Fibroblast of lung (primary cell): ENCODE results near the gene GK2.

ENCODE experiments used
- EZH2 ChIP-seq: IDR thresholded peaks from 2 replicates; pipeline ENCODE4 v1.5.1; 2012; ENCODE audit warnings: low read length, control low read depth, mild to moderate bottlenecking; ENCODE audit errors: missing control alignments
- TF ChIP-seq, protein P1 (sequence below), 2 donors: IDR thresholded peaks in 1 of 2; conservative IDR thresholded peaks in 1 of 2; 1 replicate in 1 of 2; 2 replicates in 1 of 2; pipeline ENCODE4 v1.5.1; 2011 to 2012; ENCODE audit warnings: low read length in 2 of 2, control low read depth in 1 of 2, inconsistent platforms in 1 of 2, low read depth in 1 of 2, mild to moderate bottlenecking in 1 of 2

DNA sequence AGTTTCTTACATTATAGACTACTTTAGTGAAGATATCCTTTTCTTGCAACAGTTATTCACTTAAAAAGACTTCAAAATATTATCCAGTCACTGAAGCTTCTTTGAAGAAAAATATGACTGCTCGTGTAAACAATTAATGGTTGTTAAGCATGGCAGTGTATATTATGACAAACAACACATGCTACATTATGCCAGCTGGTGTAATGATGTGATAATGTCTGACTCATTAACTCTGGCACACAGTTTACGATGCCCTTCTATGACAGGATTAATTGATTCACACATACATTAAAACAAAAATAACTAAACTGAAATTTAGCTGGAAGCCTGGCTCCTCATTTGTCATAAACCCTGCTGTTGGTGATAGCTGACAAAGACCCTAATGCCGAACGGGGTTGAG, 22.4 kb downstream of the GK2 start:
- TF ChIP-seq, protein P1, sequence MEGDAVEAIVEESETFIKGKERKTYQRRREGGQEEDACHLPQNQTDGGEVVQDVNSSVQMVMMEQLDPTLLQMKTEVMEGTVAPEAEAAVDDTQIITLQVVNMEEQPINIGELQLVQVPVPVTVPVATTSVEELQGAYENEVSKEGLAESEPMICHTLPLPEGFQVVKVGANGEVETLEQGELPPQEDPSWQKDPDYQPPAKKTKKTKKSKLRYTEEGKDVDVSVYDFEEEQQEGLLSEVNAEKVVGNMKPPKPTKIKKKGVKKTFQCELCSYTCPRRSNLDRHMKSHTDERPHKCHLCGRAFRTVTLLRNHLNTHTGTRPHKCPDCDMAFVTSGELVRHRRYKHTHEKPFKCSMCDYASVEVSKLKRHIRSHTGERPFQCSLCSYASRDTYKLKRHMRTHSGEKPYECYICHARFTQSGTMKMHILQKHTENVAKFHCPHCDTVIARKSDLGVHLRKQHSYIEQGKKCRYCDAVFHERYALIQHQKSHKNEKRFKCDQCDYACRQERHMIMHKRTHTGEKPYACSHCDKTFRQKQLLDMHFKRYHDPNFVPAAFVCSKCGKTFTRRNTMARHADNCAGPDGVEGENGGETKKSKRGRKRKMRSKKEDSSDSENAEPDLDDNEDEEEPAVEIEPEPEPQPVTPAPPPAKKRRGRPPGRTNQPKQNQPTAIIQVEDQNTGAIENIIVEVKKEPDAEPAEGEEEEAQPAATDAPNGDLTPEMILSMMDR (conservative IDR thresholded peaks at IDR 0.05 in 1 of 2, IDR thresholded peaks at IDR 0.05 in 1 of 2; ENCODE audit: low read depth in 1 of 2, low read length in 2 of 2): no peak
- TF ChIP-seq EZH2: no peak
